GM08714 (cell line): ENCODE data around the gene SEPTIN10.
A peak's percentile ranks its signal among the peaks of the same experiment; 100 is the strongest.

Experiments
- H3K4me3 ChIP-seq: fragments of 200-500 bp; sonication (Bioruptor generic); 2 replicates; pipeline ENCODE4 v1.5.1; 2014; ENCODE audit warnings: mild to moderate bottlenecking, low read length, inconsistent platforms
- ZNF274 ChIP-seq: IDR thresholded peaks from 2 replicates; pipeline ENCODE4 v1.6.1; 2012; ENCODE audit warnings: mild to moderate bottlenecking, low read depth, low read length

Gene SEPTIN10

GRCh38 chr2:109613922-109614714 is at the start of gene SEPTIN10, which contains the start of gene SOWAHC:
TSS of gene SEPTIN10 (minus strand) at chr2:109613966. CDS start at chr2:109613827, 139 bp downstream.
TSS of gene SOWAHC (plus strand) at chr2:109614364. CDS start at chr2:109614490, 126 bp downstream.
- peak within 1 kb of the TSS; percentile 51 for H3K4me3 ChIP-seq
- TF ChIP-seq ZNF274: no peak

DNA sequence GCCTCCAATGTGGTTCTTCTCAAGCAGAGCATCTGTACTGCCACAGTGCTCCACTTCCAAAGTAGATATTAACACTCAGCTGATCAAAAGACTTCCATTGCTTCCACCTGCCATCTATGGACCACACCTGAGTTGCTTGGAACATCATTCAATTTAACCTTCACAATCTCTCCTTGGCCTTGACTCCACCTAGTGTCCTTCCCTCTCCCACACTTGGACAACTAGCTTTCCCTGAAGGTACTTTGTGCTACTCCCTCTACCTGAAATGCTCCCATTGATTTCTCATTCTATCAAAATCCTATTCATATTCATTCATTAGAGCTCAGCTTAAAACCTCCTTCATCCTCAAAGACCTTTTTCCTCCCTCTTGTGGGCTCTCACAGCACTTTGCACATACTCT is 49.1 kb upstream of the SEPTIN10 start:
- H3K4me3 ChIP-seq: no peak overlapping the region
- TF ChIP-seq ZNF274: no peak

GRCh38 chr2:109660046-109660860 is 46.5 kb upstream of the SEPTIN10 start:
- TF ChIP-seq ZNF274: no peak
- no peak overlapping the region for H3K4me3 ChIP-seq

DNA sequence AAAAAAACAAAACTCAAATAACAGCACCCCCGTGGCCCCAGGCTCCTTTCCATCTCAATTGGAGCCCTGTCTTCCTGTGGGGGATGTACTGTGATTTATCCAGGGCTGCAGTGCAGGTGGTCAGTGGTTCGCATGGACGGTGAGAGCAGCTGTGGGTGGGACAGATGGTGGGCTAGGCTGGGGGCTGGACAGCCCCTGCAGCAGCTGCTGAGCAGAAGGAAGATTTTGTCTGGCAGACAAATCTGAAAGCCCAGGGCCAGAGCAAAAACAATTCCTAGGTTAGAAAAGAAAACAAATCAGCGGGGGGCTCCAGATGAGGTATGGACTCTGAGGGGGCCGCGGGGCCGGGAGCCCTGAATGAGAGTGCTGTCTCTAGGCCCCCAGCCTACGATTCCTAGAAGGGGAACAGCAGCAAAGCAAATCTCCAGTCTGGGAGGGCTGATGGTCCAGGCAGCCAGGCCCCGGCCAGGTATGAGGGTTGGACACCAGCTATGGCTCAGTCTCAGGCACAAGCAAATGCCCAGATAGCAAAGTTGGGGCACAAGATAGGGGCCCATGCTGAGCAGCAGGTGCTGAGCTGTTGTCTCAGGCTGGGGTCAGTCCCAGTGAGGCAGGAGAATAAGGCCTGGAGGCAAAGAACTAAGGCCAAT is 45.8 kb upstream of the SEPTIN10 start:
- H3K4me3 ChIP-seq: no peak overlapping the region
- TF ChIP-seq ZNF274: no peak

GRCh38 chr2:109655287-109655686 is 41.5 kb upstream of the SEPTIN10 start:
- no peak for TF ChIP-seq ZNF274
- H3K4me3 ChIP-seq: no peak overlapping the region

- H3K4me3 ChIP-seq: no peak overlapping the region
- no peak for TF ChIP-seq ZNF274
Measured at GRCh38 chr2:109654326-109655050, 40.7 kb upstream of the SEPTIN10 start.

DNA sequence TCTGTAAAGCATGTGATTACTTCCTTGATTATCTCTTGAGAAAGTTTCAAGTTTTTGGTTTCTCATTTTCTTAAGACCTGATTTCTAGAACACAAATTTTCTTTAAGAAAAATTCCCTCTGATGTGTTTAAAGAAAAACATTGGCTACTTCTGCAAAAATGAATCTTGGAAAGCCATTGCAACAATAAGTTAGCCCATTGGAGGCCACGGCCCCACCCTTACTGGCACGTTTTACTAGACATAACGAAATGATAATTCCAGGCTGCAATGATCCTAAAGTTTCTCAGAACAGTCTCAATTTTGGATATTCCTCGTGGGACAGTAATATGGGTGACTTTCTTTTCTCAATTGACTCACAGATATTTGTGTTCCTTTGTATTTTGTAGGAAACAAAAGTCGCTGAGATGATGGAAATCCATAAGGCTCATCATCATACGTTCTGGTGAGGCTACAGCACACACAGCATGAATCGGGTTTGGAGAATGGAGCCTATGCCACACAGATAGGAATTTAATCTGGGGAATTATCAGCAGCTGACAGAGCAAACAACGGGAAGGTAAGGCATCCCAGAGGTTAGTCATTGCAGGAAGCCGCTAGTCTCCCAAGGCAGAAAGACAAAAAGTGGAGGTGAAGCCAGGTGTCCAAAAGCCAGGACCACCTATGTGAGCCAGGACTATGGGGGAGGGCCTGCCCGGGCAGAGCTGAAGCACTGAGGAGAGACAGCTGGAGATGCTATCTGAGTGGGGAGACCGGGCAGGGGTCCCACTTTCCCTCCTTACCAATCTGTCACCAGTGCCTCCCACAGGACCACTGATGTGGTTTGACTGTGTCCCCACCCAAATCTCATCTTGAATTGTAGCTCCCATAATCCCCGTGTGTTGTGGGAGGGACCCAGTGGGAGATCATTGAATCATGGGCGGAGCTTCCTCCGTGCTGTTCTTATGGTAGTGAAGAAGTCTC is 36.2 kb upstream of the SEPTIN10 start:
- H3K4me3 ChIP-seq: no peak overlapping the region
- no peak for TF ChIP-seq ZNF274

- TF ChIP-seq ZNF274: no peak
- H3K4me3 ChIP-seq: no peak overlapping the region
Measured at GRCh38 chr2:109648041-109648527, 34.3 kb upstream of the SEPTIN10 start.

DNA sequence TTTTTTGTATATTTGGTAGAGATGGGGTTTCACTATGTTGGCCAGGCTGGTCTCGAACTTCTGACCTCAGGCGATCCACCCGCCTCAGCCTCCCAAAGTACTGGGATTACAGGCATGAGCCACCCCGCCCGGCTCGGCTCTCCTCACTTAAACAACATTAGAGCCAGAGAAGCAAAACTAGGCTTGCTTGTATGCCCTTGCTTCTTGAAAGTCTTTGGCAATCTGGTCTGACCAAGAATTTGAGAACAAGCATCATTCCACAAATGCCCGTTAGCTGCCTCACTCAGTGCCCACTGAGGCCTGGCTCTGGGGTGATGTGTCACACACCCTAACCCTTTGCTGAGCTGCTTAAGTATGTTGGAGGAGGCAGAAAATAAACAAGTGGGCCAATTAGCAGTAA is 33.9 kb upstream of the SEPTIN10 start:
- no peak overlapping the region for H3K4me3 ChIP-seq
- TF ChIP-seq ZNF274: no peak

GRCh38 chr2:109646961-109647360 is 33.2 kb upstream of the SEPTIN10 start:
- no peak for TF ChIP-seq ZNF274
- H3K4me3 ChIP-seq: no peak overlapping the region

DNA sequence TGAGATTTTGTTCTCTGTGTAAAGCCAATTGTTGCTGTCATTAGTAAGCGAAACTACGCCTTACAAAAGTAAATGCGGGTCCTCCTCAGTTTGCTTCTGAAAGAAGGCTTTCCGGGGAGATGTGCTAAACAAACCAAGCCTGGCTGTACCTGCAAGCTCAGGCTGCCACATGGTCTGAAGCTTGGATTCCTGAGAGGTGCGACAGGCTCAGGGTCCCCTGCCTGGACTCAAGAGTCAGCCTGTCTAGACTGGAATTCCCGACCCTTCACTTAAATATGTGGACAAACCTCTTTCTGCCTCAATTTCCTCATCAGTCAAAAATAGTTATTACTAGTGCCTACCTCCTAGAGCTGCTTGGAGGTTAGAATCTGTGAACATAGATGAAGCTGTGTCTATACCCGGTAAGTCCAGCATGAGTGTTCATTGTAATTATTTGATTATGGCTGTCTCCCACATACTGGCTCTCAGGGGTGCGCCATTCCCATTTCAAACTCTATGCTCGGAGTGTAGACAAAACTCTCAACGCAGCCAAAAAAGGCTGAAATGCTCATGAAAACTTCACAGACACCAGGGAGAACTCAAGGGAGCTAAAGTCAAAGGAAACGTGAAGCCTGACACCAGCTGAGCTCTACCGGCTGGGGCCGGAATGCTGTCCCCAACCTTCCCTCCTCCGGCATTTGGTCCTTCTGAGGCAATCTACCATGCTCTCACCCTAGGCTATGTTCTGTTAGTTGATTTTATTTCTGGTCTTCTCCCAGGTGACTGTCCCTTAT is 31.8 kb upstream of the SEPTIN10 start:
- TF ChIP-seq ZNF274: no peak
- H3K4me3 ChIP-seq: no peak overlapping the region
